HepG2 (cell line): ENCODE results near the gene LRRC45. TPM values are rescaled to one million over a fixed set of nuclear protein-coding genes. Genes with fewer than 3 reads are reported as not detected.

Experiments used
- ESRRA ChIP-seq: sonication (generic); formaldehyde crosslinking; IDR thresholded peaks from 2 replicates; pipeline ENCODE4 v1.5.1; 2020; ENCODE audit warnings: mild to moderate bottlenecking, low read depth, missing genetic modification reagents
- GPN1 ChIP-seq: sonication (generic); formaldehyde crosslinking; IDR thresholded peaks from 2 replicates; pipeline ENCODE4 v1.5.1; 2020; ENCODE audit warnings: missing genetic modification reagents, borderline replicate concordance
- HIC2 ChIP-seq: sonication (generic); formaldehyde crosslinking; IDR thresholded peaks from 2 replicates; pipeline ENCODE4 v1.9.0; 2022; ENCODE audit warnings: low read depth, missing genetic modification reagents
- KMT2B ChIP-seq: IDR thresholded peaks from 2 replicates; pipeline ENCODE4 v1.6.1; 2016; ENCODE audit warnings: missing genetic modification reagents, missing compliant biosample characterization
- MEIS1 ChIP-seq: sonication (generic); formaldehyde crosslinking; IDR thresholded peaks from 2 replicates; pipeline ENCODE4 v1.9.0; 2021; ENCODE audit warnings: mild to moderate bottlenecking, missing genetic modification reagents, moderate library complexity, borderline replicate concordance
- MTF1 ChIP-seq: sonication (generic); formaldehyde crosslinking; IDR thresholded peaks from 2 replicates; pipeline ENCODE4 v1.5.0; 2020; ENCODE audit warnings: missing genetic modification reagents
- POLR2AphosphoS5 ChIP-seq: IDR thresholded peaks from 2 replicates; pipeline ENCODE4 v1.6.1; 2012; ENCODE audit warnings: low read depth, low read length
- PTBP1 ChIP-seq: fragments of 200-400 bp; formaldehyde crosslinking; IDR thresholded peaks from 2 replicates; pipeline ENCODE4 v1.6.1; 2018; ENCODE audit warnings: low read length, low read depth; ENCODE audit not compliant: poor library complexity, severe bottlenecking
- SUZ12 ChIP-seq: fragments of 150-350 bp; IDR thresholded peaks from 2 replicates; pipeline ENCODE4 v1.6.1; 2014; ENCODE audit warnings: low read depth, low read length
- ZBTB43 ChIP-seq: sonication (generic); formaldehyde crosslinking; conservative IDR thresholded peaks from 2 replicates; pipeline ENCODE4 v1.4.0; 2020; ENCODE audit warnings: missing genetic modification reagents
- ZNF274 ChIP-seq: sonication (generic); formaldehyde crosslinking; IDR thresholded peaks from 2 replicates; pipeline ENCODE4 v1.5.1; 2020; ENCODE audit warnings: mild to moderate bottlenecking, missing genetic modification reagents
- ZNF34 ChIP-seq: sonication (generic); formaldehyde crosslinking; IDR thresholded peaks from 2 replicates; pipeline ENCODE4 v1.4.0; 2020; ENCODE audit warnings: mild to moderate bottlenecking, missing genetic modification reagents, borderline replicate concordance
- ZNF589 ChIP-seq: sonication (generic); formaldehyde crosslinking; conservative IDR thresholded peaks from 2 replicates; pipeline ENCODE4 v1.8.0; 2022; ENCODE audit warnings: mild to moderate bottlenecking, moderate library complexity, missing genetic modification reagents
- ZSCAN5A ChIP-seq: sonication (generic); formaldehyde crosslinking; IDR thresholded peaks from 2 replicates; pipeline ENCODE4 v1.8.0; 2022; ENCODE audit warnings: mild to moderate bottlenecking, missing genetic modification reagents, borderline replicate concordance
- polyA plus RNA-seq, 8 experiments: library from polyadenylated mRNA; depleted of rRNA in 3 of 8; stranded (reverse) in 7 of 8; unstranded in 1 of 8; fragments of >200 nt; fragmentation: Illumina TruSeq in 4 of 8; extraction: Trizol in 4 of 8; gene quantifications; 2 replicates each; pipeline versions ENCODE4 v1.2.1 to v1.2.3, GENCODE V29; 2011 to 2016; ENCODE audit warnings: low read depth in 4 of 8, missing spikeins in 1 of 8, mixed read lengths in 1 of 8; ENCODE audit not compliant: insufficient read depth in 1 of 8
- total RNA-seq, 5 experiments: library from RNA; depleted of rRNA; stranded (reverse); fragments of >200 nt; fragmentation: Illumina TruSeq; extraction: Trizol; gene quantifications; 2 replicates each; pipeline ENCODE4 v1.2.3, GENCODE V29; 2016; ENCODE audit warnings: low read depth in 1 of 5
- TF ChIP-seq, protein P1 (sequence below), 2 experiments: sonication (generic) in 1 of 2; formaldehyde crosslinking in 1 of 2; IDR thresholded peaks; 2 replicates each; pipeline versions ENCODE4 v1.5.1 to v1.6.1; 2011 to 2020; ENCODE audit warnings: borderline replicate concordance in 1 of 2, low read depth in 1 of 2, low read length in 1 of 2, mild to moderate bottlenecking in 1 of 2, missing genetic modification reagents in 1 of 2, moderate library complexity in 1 of 2
- TF ChIP-seq, protein P2 (sequence below): IDR thresholded peaks from 2 replicates; pipeline ENCODE4 v1.4.0; 2020; ENCODE audit warnings: mild to moderate bottlenecking, missing genetic modification reagents

LRRC45 gene
- total and polyA plus RNA-seq, 2 of the 13 experiments (the other 11 are each of a cell fraction or from before 2014, with no cell fraction given), result 11.6 to 48.1 TPM

DNA sequence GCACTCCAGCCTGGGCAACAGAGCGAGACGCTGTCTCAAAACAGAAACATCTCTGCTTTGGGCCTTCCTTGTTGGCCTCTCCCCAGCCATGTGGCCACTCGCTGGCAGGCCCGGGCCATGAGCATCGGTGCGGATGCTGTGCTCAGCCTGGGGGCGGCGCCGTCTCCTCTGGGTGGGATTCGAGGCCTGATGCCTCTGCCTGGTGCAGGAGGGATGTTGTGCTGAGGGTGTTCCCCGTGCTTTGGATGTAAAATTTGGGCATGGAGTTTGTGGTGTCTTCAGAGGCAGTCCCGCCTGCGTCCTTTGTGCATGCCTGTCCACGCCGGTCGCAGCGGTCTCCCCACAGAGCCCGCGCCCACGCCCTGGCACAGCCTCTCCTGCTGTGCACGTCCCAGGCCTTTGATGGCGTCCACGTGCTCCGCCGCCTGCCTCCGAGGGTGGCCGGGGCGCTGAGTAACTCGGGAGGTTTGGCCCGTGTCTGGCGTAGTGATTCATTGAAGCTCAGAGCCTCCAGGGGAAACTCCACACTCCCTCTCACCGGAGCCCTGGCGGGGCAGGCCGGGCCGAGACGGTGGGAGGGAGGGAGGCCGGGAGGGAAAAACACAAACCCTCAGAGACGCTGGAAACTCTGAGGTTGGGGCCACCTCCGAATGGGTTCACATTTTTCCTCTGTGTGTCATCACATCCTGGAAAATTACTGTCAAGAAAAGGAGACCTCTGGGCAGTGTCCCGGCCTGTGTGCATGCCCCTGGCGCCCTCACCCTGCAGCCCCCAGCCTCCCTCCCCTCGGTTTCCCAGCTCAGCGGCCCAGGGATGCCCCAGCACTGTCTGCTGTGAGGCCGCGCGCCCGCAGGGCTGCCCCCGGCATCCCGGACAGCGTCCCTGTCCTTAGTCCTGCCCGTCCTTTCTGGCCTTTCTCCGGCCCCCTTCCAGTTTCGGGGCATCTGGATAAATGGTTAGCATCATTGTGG lies 19.4 kb upstream of the LRRC45 start (continued):
- TF ChIP-seq, protein P1, sequence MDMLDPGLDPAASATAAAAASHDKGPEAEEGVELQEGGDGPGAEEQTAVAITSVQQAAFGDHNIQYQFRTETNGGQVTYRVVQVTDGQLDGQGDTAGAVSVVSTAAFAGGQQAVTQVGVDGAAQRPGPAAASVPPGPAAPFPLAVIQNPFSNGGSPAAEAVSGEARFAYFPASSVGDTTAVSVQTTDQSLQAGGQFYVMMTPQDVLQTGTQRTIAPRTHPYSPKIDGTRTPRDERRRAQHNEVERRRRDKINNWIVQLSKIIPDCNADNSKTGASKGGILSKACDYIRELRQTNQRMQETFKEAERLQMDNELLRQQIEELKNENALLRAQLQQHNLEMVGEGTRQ (IDR thresholded peaks at IDR 0.05; ENCODE audit: low read depth, low read length), result no peak
- TF ChIP-seq, protein P1 (CRISPR knock-in tag; IDR thresholded peaks at IDR 0.05; ENCODE audit: borderline replicate concordance), result no peak
- peak; percentile 92 for TF ChIP-seq ZNF274
- no peak for TF ChIP-seq ZSCAN5A (CRISPR knock-in tag)
- TF ChIP-seq POLR2AphosphoS5, result peak; percentile 29; the same call in 1 of the 2 replicates
- TF ChIP-seq SUZ12, result no peak
- TF ChIP-seq, protein P2, sequence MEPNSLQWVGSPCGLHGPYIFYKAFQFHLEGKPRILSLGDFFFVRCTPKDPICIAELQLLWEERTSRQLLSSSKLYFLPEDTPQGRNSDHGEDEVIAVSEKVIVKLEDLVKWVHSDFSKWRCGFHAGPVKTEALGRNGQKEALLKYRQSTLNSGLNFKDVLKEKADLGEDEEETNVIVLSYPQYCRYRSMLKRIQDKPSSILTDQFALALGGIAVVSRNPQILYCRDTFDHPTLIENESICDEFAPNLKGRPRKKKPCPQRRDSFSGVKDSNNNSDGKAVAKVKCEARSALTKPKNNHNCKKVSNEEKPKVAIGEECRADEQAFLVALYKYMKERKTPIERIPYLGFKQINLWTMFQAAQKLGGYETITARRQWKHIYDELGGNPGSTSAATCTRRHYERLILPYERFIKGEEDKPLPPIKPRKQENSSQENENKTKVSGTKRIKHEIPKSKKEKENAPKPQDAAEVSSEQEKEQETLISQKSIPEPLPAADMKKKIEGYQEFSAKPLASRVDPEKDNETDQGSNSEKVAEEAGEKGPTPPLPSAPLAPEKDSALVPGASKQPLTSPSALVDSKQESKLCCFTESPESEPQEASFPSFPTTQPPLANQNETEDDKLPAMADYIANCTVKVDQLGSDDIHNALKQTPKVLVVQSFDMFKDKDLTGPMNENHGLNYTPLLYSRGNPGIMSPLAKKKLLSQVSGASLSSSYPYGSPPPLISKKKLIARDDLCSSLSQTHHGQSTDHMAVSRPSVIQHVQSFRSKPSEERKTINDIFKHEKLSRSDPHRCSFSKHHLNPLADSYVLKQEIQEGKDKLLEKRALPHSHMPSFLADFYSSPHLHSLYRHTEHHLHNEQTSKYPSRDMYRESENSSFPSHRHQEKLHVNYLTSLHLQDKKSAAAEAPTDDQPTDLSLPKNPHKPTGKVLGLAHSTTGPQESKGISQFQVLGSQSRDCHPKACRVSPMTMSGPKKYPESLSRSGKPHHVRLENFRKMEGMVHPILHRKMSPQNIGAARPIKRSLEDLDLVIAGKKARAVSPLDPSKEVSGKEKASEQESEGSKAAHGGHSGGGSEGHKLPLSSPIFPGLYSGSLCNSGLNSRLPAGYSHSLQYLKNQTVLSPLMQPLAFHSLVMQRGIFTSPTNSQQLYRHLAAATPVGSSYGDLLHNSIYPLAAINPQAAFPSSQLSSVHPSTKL, result peak; percentile 81
- peak; percentile 51; the same call in 1 of the 2 replicates for TF ChIP-seq KMT2B (CRISPR knock-in tag)
- peak; percentile 76 for TF ChIP-seq PTBP1
- no peak for TF ChIP-seq GPN1
- TF ChIP-seq ESRRA (CRISPR knock-in tag), result no peak; the same call in 1 of the 2 replicates
- peak; percentile 82 for TF ChIP-seq ZBTB43 (CRISPR knock-in tag)
- TF ChIP-seq HIC2 (CRISPR knock-in tag), result peak; percentile 94
- peak; percentile 76 for TF ChIP-seq ZNF34 (CRISPR knock-in tag)
- TF ChIP-seq ZNF589 (CRISPR knock-in tag), result peak; percentile 57; the same call in 1 of the 2 replicates
- TF ChIP-seq MTF1 (CRISPR knock-in tag), result no peak
- TF ChIP-seq MEIS1 (CRISPR knock-in tag), result 0 out of 2 replicates have a peak, but pooled peaks have one; percentile 68
